GM12874 (cell line): ENCODE measurements around the gene CLEC4C.

ENCODE experiments used
- TF ChIP-seq, protein P1 (sequence below): IDR thresholded peaks from 2 replicates; pipeline ENCODE4 v1.5.1; 2011; ENCODE audit warnings: low read depth, mild to moderate bottlenecking, control low read depth, low read length, moderate library complexity; ENCODE audit not compliant: insufficient read depth

Gene CLEC4C

DNA sequence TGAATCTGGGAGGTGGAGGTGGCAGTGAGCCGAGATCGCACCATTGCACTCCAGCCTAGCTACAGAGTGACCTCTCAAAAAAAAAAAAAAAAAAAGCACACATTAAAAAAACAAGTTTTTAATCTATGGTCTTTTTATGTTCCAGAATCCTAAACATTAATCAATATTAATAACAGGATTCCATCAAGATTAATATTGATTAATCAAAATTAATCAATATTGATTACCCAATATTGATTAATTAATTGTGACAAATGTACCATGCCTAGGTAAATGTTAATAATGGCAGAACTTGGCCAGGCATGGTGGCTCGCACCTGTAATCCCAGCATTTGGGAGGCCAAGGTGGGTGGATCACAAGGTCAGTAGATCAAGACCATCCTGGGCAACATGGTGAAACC lies 34.1 kb upstream of the CLEC4C start:
- TF ChIP-seq, protein P1, sequence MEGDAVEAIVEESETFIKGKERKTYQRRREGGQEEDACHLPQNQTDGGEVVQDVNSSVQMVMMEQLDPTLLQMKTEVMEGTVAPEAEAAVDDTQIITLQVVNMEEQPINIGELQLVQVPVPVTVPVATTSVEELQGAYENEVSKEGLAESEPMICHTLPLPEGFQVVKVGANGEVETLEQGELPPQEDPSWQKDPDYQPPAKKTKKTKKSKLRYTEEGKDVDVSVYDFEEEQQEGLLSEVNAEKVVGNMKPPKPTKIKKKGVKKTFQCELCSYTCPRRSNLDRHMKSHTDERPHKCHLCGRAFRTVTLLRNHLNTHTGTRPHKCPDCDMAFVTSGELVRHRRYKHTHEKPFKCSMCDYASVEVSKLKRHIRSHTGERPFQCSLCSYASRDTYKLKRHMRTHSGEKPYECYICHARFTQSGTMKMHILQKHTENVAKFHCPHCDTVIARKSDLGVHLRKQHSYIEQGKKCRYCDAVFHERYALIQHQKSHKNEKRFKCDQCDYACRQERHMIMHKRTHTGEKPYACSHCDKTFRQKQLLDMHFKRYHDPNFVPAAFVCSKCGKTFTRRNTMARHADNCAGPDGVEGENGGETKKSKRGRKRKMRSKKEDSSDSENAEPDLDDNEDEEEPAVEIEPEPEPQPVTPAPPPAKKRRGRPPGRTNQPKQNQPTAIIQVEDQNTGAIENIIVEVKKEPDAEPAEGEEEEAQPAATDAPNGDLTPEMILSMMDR = no peak

DNA sequence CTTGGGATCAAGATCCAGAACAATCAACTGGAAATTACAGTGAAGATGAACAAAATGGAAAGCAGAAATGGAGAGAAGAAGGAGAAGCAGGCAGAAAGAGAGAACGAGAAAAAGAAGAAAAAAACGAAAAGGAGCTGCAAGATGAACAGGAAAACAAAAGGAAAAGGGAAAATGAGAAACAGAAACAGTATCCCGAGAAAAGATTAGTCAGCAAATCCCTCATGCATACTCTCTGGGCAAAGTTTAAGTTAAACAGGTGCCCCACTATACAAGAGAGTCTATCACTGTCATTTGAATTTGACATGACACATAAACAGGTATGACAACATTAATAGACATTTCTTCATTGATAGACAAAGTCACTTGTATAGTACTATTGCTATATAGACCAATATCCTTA lies 22.8 kb upstream of the CLEC4C start:
- TF ChIP-seq, protein P1 = no peak

DNA sequence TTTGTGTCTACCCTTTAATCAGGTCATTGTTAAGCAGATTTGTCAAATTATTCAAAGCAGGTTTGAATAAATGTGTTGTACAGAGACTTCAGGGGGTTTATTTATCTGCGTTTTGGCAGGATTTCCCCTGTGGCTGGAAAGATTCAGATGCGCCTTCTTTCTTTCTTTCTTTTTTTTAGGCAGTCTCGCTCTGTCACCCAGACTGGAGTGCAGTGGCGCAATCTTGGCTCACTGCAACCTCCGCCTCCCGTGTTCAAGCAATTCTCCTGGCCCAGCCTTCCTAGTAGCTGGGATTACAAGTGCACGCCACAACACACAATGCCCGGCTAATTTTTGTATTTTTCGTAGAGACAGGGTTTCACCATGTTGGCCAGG lies 11.6 kb upstream of the CLEC4C start:
- TF ChIP-seq, protein P1 = no peak

DNA sequence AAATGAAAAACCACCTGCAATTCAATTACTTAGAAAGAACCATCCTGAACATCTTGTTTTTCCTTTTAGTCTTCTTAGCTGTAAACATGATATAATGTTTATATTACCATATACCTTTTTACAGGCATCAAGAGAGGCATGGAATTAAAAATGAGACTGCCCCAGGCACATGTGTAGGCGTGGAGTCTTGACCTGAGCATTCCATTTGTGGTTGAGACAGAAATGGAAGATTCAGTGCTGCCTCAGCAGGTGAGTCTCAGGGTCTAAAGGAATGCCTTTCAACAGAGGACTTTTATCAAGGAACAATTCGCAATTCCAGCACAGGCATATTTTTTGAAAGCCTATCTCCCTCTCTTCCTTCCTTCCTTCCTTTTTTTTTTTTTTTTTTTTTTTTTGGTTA lies 9.8 kb upstream of the CLEC4C start:
- TF ChIP-seq, protein P1 = no peak

DNA sequence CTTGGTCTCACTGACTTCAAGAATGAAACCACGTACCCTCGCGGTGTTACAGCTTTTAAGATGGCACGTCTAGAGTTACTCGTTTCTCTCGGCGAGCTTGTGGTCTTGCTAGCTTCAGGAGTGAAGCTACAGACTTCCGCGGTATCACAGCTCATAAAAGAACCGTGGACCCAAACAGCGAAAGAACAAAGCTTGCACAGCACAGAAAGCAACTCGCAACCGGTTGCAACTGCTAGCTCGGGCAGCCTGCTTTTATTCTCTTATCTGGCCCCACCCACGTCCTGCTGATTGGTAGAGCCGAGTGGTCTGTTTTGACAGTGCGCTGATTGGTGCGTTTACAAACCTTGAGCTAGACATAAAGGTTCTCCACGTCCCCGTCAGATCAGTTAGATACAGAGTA lies 4.2 kb upstream of the CLEC4C start:
- TF ChIP-seq, protein P1 = no peak

DNA sequence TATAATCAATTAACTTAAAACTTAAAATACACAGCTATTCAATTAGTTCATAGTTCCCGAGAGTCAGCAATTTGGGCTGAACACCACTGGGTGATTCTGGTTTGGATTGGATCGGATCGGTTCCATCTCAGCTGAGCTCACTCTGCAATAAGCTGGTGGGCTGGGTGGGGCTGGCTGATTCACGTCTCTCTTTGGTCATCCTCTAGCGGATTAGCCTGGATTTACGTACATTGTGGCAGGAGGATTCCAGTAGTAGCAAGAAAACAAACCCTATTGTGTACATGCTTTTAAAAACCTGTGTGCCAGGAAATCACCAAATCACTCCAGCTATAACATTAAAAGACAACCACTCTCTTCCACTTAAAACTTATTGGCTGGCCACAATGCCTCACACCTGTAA lies 3.2 kb upstream of the CLEC4C start:
- TF ChIP-seq, protein P1 = no peak

DNA sequence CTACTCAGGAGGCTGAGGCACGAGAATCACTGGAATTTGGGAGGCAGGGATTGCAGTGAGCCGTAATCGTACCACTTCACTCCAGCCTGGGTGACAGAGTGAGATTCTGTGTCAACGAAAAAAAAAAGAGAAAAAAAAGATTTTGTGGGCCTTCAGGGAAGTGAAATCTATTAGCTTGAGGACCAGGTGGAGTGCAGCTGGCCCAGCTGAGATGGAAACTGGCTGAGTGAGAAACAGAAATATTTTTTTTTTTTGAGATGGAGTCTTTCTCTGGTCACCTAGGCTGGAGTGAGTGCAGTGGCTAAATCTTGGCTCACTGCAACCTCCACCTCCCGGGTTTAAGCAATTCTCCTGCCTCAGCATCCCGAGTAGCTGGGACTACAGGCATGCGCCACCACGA lies 2.3 kb upstream of the CLEC4C start:
- TF ChIP-seq, protein P1 = no peak

DNA sequence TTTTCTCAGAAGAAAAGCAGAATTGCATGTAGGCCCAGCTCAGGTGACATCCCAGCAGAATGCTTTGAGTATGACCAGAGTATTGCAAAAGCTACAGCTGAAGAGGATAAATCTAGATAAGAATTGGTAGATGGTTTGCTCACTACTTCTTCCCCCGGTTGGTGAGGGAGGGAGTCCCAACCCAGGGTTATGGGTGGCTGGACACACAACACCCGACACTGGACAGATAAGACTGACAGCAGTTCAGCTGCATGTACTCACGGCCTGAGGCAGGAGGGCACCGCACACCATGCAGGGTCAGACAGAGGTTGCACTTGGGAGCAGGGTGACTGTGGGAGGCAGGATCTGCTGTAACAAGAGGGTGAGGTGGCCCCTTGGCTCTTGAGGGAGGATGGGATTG lies 1.7 kb upstream of the CLEC4C start:
- TF ChIP-seq, protein P1 = no peak
